ENCODE data around the gene PRSS1.

Gene PRSS1

DNA sequence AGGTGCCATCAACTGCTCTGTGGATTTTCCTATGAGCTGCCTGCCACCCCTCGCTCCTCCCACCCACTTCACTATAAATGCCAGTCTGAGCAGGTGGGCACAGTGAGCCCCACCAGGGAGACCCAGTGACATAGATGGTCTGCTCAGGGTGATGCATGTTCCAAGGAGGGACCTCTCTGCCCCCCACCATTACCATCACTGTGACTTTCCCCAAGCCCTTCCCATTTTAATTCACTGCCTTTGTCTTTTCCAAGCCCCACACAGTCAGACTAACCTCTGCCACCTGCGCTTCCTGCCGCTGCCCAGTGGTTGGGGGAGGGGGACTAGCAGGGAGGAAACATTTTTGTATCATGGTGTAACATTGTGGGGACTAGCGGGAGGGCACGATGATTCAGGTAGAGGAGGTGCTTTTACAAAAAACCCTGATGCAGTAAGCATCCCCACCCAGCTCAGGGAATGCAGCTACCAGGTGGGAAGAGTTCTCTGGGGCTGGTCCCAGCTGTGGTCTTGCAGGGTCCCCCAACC is 46.1 kb downstream of the PRSS1 start:
- no peak for DNase-seq (ENCODE audit: low spot score)

DNA sequence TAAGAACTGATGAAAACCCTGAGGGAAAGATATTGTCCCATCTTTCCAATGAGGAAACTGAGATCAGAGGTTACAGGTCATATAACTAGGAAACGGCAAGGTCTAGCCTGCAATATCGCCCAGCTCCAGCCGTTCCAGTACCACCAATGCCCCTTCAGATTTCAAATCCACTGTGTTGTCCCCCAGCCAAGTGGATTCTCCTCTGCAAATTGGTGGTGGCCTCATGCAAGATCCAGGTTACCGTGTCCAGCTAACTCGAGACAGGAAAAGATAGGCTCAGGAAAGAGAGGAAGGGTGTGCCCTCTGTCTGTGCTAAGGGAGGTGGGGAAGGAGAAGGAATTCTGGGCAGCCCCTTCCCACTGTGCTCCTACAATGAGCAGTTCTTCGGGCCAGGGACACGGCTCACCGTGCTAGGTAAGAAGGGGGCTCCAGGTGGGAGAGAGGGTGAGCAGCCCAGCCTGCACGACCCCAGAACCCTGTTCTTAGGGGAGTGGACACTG is 46.8 kb downstream of the PRSS1 start:
- DNase-seq (ENCODE audit: low spot score): no peak

DNA sequence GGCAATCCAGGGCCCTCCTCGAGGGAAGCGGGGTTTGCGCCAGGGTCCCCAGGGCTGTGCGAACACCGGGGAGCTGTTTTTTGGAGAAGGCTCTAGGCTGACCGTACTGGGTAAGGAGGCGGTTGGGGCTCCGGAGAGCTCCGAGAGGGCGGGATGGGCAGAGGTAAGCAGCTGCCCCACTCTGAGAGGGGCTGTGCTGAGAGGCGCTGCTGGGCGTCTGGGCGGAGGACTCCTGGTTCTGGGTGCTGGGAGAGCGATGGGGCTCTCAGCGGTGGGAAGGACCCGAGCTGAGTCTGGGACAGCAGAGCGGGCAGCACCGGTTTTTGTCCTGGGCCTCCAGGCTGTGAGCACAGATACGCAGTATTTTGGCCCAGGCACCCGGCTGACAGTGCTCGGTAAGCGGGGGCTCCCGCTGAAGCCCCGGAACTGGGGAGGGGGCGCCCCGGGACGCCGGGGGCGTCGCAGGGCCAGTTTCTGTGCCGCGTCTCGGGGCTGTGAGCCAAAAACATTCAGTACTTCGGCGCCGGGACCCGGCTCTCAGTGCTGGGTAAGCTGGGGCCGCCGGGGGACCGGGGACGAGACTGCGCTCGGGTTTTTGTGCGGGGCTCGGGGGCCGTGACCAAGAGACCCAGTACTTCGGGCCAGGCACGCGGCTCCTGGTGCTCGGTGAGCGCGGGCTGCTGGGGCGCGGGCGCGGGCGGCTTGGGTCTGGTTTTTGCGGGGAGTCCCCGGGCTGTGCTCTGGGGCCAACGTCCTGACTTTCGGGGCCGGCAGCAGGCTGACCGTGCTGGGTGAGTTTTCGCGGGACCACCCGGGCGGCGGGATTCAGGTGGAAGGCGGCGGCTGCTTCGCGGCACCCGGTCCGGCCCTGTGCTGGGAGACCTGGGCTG is 47.5 kb downstream of the PRSS1 start:
- DNase-seq (ENCODE audit: low spot score): no peak

DNA sequence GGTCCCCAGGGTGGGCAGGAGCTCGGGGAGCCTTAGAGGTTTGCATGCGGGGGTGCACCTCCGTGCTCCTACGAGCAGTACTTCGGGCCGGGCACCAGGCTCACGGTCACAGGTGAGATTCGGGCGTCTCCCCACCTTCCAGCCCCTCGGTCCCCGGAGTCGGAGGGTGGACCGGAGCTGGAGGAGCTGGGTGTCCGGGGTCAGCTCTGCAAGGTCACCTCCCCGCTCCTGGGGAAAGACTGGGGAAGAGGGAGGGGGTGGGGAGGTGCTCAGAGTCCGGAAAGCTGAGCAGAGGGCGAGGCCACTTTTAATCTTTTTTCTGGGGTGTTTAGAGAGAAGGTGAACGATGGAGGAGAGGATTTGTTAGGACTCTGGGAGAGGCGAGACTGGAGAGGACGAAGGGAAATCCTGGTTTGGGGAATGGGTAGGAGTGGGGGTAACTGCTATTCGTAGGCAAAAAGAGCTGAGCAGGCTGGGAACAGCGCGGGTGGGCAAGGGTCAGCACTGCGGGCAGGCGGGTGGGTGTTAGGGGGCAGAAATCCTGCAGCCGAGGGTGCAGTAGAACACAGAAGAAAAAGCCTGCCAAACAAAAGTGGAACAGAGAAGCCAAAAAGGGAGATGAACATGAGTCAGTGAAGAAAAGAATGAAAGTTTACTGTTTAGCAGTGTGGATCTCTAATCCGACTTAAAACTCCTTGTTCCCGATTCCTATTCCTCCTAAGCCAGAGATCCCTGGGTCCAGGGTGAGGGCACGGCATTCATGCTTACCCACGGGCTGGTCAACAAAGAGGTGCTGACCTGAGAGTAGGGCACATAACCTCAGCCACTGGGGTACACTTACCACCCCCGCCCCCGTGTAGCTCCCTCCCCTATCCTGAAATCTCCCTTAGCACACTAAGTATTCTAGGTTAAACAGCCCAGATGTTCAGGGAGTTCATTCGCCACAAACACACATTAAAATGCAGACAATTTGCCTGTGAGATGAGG is 48.4 kb downstream of the PRSS1 start:
- DNase-seq (ENCODE audit: low spot score): no peak

DNA sequence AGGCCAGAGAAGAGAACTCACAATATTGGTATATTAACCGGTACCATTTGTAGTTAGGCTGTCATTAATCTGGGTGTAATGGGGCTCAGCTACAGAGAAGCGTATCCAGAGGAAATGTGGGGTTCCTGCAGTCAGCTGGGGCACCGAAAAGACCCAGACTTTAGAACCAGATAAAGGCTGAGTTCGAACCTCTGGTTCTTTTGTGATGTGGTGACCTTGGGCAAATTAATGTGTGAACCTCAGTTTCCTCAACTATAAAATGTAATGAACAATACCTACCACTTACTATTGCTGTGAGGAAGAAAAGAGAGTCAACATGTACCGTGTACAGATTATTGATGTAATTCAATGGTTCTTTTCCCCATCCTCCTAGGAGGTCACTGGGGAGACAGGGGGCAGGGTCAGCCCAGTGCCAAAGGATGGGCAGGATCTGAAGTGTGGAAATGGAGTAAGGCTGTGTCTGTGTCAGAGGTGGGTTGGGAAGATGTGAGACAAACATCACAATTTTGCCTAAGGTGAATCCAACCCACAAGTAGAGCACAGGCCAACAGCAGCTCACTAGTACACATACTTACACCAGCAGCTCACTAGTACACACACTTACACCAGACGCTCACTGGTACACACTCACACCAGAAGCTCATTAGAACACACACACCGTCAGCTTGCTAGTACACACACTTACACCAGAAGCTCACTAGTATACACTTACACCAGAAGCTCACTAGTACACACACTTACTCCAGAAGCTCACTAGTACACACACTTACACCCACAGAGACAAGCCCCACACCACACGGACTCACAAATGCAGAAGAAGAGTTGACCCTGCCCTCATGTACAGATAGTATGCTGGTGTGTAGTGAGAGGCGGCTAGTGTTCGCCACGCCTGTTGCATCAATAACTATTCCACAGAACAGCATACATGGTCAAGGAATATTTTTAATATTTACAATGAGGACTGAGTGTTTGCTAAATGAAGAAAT is 49.5 kb downstream of the PRSS1 start:
- DNase-seq (ENCODE audit: low spot score): no peak

DNA sequence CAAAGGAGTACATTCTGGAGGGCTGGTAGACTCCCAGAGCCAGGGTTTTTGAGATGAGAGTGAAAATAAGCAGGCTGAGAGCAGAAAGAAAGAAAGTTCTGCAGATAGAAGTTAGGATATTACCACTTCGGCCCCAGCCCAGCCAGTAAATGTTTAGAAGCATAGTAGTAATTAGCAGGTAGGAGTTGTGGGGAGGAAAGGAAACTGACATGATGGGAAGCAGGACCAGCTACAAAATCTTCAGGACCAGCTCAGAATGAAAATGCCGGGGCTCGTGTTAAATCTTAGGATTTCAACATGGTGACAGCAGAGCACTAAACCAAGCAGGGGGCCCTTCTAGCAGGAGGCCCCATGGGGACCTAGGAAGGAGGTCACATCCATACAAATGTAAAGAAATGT is 50.2 kb downstream of the PRSS1 start:
- DNase-seq (ENCODE audit: low spot score): no peak

DNA sequence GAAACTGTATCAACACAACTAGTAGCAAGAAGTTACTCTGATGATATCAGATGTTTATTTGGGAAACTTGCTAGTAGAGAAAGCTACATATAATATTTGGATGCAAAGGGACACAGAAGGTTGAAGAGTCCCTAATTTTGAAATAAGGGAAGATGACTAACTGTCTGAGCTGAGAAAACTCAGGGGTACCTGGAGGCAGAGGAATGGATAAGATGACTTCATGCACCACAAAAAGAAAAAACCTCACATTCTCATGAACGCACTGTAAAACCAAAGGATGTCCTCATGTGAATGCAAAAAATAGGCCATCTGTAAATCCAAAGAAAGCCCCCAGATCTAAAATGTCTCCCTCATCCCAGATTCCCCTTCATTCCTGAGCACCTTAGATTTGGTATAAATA is 50.8 kb downstream of the PRSS1 start:
- no peak for DNase-seq (ENCODE audit: low spot score)

DNA sequence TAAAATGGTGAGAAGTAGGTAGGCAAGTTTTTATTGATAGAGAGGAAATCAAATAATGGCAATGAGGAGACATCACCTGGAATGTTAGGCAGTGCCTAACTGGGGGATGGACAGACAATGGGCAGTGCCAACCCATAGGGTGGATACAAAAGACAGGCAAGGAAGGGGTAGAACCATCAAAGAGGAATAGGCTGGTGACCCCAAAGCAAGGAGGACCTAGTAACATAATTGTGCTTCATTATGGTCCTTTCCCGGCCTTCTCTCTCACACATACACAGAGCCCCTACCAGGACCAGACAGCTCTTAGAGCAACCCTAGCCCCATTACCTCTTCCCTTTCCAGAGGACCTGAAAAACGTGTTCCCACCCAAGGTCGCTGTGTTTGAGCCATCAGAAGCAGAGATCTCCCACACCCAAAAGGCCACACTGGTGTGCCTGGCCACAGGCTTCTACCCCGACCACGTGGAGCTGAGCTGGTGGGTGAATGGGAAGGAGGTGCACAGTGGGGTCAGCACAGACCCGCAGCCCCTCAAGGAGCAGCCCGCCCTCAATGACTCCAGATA is 51.5 kb downstream of the PRSS1 start:
- no peak for DNase-seq (ENCODE audit: low spot score)

DNA sequence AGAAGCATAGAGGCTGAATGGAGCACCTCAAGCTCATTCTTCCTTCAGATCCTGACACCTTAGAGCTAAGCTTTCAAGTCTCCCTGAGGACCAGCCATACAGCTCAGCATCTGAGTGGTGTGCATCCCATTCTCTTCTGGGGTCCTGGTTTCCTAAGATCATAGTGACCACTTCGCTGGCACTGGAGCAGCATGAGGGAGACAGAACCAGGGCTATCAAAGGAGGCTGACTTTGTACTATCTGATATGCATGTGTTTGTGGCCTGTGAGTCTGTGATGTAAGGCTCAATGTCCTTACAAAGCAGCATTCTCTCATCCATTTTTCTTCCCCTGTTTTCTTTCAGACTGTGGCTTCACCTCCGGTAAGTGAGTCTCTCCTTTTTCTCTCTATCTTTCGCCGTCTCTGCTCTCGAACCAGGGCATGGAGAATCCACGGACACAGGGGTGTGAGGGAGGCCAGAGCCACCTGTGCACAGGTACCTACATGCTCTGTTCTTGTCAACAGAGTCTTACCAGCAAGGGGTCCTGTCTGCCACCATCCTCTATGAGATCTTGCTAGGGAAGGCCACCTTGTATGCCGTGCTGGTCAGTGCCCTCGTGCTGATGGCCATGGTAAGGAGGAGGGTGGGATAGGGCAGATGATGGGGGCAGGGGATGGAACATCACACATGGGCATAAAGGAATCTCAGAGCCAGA is 52.5 kb downstream of the PRSS1 start:
- DNase-seq (ENCODE audit: low spot score): no peak

DNA sequence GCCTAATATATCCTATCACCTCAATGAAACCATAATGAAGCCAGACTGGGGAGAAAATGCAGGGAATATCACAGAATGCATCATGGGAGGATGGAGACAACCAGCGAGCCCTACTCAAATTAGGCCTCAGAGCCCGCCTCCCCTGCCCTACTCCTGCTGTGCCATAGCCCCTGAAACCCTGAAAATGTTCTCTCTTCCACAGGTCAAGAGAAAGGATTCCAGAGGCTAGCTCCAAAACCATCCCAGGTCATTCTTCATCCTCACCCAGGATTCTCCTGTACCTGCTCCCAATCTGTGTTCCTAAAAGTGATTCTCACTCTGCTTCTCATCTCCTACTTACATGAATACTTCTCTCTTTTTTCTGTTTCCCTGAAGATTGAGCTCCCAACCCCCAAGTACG is 53.0 kb downstream of the PRSS1 start:
- DNase-seq (ENCODE audit: low spot score): no peak
